Hematopoietic multipotent progenitor cell treated with erythropoietin and hydrocortisone succinate and interleukin-3 and kit ligand, for 17 days (in vitro differentiated cells): Measurements from ENCODE around the gene AP2B1.
"Not testable (repeated sequence)": the region's sequence is repeated elsewhere in the genome, so short reads cannot be mapped to it uniquely, and the experiment has no call there.

ENCODE experiments used
- DNase-seq: peaks from one replicate; pipeline ENCODE4 v3.0.0-alpha.2; 2015; ENCODE audit warnings: low spot score

The AP2B1 gene

GRCh38 chr17:35587074-35587961 is at the start of gene AP2B1:
TSS of gene AP2B1 (plus strand) at chr17:35587322. CDS start at chr17:35594031, 6,709 bp downstream.
- peak; percentile 98 for DNase-seq

DNA sequence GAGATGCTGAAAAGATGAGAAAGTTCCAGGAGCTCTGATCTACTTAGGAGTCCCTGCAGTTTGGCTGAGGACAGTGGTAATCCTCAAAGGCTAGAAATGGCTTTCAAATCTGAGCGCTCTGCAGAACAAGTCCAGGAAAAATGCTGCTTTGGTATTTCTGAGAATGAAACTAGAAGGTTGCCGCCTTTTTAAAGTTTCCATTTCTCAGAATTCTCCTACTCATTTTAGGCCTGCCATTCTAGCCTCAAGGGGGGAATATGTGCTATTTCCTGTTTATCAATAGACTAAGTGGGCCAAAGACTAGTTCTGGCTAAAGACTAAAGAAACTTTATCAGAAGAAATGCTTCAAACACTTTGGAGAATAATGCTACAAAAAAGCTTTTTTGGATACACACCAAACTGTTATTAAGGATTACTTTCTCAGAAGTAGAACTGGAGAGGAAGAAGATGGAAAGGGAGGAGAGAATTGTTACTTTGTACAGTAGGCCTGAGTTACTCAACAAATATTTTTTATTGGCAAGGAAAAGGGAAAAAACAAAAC is 49.5 kb upstream of the AP2B1 start, which contains the start of gene SLFN12L:
SLFN12L (minus strand) TSS at position 78 of the 541 bp plus-strand sequence. CDS start 15,314 bp downstream, outside the sequence.
- peak; percentile 4 for DNase-seq

DNA sequence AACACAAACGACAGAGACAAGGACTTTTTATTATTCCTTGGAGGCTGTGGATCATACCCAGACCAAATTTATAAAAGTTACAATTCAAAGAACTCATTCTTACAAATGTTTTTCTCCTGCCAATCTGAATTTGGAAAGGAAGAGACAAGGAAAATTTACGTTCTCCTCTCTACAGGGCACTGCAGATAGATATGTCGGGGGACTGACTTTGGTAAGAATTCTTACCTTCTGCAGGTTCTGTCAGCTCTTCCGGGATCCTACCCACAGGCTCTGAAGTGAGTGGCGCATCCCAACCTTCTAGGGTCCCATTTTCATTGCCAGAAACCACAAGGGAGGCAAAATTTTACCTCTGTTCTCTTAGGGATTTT is 47.5 kb upstream of the AP2B1 start:
- DNase-seq, result no peak

DNA sequence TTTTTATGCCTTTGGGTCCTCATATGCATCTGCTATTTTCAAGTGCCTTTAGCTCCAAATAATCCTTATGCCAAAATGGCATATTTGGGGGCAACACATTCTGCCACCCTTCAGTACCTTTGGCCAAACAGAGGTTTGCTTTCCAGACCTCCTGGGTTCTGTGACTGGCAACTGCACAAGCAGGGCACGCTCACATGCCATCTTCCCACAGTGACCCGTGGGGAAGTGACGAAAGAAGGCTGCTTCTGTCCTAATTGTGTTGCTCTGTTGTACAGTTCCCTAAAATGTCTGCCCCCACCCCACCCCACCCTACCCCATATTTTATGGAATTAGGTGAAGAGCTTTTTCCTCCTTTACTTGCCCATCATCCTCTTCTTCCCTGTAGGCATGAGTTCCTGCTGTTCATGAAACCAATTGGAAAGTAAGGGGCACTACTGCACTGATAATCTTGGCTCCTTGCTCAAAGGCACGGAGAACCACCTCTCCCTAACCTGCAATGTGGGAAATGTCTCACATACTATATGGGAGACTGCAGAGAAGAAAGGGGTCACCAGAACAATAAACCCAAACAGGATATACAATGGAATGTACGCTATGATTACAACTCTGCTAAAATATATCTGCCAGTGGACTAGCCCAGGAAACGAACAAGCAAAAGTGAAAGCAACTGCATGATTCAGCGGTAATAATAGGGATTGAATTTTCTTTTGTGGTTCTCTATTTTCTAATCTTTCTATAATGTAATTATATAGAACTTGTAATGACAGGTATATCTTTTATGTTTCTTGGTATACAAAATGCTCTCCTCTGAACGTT is 46.3 kb upstream of the AP2B1 start:
- peak; percentile 71 for DNase-seq

- no peak for DNase-seq
Observed at GRCh38 chr17:35541434-35541833, 45.7 kb upstream of the AP2B1 start.

GRCh38 chr17:35542990-35543389 is 44.1 kb upstream of the AP2B1 start:
- peak; percentile 4 for DNase-seq

GRCh38 chr17:35543856-35544255 is 43.3 kb upstream of the AP2B1 start:
- peak; percentile 25 for DNase-seq

DNA sequence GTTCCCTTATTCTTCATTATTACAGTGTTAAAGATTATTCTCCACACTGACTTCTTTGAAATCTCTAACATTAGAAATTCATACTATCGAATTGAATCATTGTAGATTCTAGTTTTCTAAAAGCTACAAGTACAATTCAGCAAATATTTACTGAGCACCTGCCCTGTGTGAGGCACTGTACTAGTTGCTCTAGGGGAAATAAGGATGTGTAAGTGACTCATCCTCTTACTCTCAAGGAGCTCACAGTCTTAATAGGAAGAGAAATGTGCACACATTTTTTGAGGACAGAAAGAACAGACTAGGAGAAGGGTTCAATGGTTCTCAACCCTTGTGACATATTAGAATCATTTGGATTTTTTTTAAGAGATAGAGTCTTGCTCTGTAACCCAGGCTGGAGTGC is 42.0 kb upstream of the AP2B1 start:
- DNase-seq, result peak; percentile 5

DNA sequence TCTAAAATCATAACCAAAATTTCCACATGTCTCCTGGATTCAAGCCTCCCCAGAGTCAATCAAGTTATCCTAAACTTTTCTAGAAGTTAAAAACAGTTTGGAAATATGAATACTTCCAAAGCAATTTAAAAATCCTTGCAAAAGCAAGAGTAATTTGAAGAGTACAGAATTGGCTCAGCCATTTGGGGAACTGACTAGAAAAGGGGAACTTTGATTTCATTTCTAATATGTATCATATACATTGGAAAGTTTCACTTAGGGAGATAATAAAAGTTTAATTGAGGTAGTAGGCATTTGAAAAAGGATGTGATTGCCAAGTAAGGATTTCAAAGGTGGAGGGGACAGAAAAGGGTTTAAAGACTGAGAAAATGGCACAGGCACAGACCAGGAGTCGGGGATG is 40.6 kb upstream of the AP2B1 start:
- DNase-seq, result no peak

DNA sequence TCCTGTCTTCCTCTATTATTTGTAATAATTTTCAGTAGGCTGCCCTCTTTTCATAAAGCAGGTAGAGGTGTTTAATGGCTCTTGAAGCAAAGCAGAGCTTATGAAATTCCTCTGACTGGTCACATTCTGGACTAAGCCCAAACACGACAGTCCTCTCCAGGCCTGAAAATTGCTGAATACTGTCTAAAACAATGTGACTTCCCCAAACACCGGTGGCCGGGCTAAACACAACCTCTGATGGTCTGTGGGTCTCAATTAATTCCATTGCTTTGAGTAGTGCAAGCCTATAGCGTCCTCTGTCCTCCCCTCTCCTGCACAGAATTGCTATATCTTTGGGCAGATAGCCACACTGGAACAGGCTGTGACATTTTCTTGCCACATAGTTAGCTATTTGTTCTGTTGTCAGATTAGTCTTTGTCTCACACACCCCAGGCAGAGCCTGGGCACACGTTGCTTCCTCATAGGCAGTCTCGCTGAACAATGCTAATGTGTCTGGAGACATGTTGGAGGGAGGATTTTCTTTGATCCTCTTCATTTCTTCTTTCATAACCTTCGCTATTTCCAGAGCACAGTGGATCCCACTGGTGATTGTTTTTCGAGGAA is 38.8 kb upstream of the AP2B1 start:
- DNase-seq, result no peak

DNA sequence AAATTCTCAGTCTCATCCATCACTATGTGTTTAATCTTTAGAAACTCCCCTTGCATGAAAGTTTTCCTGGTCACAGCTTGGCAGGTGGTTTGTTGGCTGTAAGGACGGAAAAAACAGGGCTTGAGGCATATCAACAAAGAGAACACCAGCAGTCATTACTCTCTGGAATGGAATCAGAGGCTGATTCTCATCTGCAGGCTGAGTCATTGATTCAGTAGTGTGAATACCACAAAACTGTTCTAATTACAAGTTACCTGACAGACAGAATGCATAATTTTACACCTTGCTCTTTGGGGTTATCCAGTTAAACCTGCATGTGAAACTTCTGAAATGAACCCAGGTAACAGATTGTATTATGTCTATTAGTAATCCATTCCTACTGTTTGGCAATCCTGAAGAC is 38.1 kb upstream of the AP2B1 start:
- DNase-seq, result no peak

DNA sequence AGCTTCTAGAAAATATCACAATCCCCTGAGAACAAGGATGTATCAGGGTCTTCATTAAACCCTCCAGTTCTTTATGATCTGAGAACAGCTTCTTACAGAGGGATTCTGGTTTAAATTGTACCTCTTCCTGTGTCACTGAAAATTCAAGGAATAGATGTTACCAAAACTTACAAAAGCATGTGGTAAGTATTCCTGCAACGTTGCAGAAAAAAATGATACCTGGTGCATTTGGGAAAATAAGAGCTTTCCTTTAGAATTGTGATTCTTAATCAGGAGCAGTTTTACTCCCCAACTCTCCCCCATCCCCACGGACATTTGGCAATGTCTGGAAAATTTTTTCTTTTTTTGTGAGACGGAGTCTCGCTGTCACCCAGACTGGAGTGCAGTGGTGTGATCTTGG is 33.8 kb upstream of the AP2B1 start:
- DNase-seq, result no peak

GRCh38 chr17:35554668-35555067 is 32.5 kb upstream of the AP2B1 start:
- DNase-seq, result peak; percentile 15

DNA sequence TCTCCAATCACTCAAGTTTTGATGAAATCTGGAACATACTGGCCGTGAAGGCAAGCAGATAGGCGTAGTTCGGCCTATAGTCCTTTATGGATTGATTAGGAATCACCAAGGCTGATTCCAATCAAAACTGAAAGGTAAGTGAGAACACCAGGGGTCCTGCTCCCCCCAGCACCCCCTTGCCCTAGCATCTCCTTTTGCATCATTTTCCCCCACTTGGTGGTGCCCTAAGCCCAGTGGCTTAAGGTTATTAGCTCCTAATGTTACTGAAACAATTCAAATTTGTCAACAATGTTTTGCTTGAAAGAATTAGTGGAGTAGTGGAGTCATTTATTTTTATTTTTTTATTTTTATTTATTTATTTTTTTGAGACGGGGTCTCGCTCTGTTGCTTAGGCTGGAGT is 31.4 kb upstream of the AP2B1 start:
- peak; percentile 64 for DNase-seq

GRCh38 chr17:35557353-35557752 is 29.8 kb upstream of the AP2B1 start:
- DNase-seq, result peak; percentile 64

GRCh38 chr17:35559495-35560210 is 27.5 kb upstream of the AP2B1 start:
- peak; percentile 66 for DNase-seq

DNA sequence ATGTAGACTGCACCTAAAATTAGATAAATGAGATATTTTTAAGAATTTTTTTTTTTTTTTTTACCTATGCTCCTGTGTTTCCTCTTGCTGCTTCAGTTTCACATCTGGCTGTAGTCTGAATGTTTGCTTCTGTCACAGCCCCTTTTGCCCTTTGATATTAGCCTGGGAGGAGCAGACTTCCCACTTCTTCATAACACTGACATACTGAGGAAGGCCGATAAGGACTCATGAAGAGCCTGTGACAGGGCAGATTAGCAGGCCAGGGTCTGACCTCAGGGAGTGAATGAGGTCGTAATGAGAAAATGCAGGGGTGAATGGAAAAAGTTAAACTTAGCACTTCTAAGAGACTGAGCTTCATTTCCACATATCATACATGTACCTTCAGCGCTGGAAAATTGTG is 26.4 kb upstream of the AP2B1 start, which contains the start of gene SLFN14:
SLFN14 (minus strand) TSS at position 117 of the 400 bp plus-strand sequence. CDS start 2,757 bp downstream, outside the sequence.
- DNase-seq, result peak; percentile 94

DNA sequence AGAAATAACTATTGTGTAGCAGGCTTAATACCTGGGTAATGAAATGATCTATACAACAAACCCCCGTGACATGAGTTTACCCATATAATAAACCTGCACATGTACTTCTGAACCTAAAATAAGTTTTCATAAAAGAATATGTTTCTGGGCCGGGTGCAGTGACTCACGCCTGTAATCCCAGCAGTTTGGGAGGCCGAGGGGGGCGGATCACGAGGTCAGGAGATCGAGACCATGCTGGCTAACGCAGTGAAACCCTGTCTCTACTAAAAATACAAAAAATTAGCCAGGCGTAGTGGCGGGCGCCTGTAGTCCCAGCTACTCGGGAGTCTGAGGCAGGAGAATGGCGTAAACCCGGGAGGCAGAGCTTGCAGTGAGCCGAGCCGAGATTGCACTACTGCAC is 23.9 kb upstream of the AP2B1 start:
- DNase-seq, result not testable (repeated sequence)

DNA sequence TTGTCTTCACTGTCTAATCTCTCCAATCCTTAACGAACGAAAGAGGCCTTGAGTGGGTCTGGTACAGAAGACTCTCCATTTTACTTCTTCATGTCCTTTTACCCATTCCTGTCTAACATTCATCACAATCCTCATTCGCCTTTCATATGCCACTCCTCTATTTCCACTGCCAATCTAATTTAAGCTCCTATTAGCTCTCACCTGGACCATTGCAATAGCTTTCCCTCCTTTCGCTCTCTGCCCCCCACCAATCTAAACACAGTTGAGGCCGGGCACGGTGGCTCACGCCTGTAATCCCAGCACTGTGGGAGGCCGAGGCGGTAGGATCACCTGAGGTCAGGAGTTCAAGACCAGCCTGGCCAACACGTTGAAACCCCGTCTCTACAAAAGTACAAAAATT is 20.2 kb upstream of the AP2B1 start:
- DNase-seq, result no peak

DNA sequence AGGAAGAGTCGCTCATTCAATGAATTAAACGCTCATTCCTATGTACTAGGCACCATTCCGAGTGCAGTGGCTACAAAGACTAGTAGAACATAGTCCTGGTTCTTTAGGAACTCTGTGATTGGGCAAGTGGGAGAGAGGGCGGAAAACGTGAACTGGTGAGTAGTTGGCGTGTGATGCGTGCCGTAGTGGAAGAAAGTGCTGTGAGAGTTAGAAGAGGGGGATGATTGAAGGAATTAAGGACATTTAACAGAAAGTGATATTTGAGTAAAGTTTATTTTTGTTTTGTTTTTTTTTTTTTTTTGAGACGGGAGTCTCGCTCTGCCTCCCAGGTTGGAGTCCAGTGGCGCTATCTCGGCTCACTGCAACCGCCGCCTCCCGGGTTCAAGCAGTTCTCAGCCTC is 18.6 kb upstream of the AP2B1 start:
- peak; percentile 53 for DNase-seq

DNA sequence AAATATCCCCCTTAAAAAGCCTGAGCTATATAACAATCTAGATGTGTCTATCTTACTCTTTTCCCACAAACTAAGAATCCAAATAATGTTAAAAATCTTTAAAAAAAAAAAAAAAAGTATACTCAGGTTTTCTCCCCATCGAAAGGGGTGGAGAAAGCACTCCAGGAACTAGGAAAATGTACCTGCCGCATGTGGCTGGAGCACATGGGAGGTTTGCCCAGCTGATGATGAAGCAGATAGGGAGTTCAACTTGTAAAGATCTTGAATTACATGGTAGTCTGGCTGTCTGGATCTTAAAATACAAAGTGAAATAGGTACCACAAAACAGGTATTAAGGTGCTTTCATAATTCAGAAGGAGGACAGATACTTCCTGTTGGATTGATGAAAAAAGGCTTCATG is 17.7 kb upstream of the AP2B1 start:
- DNase-seq, result no peak
